ENCODE measurements around the gene RELT. TPM values are rescaled to one million over a fixed set of nuclear protein-coding genes. Genes with fewer than 3 reads are reported as not detected.
A peak's percentile ranks its signal among the peaks of the same experiment; 100 is the strongest.

The RELT gene
- total and polyA plus RNA-seq, 2 donors (not counting 1 experiment from before 2014, with no cell fraction given): 0.33 to 0.70 TPM

DNA sequence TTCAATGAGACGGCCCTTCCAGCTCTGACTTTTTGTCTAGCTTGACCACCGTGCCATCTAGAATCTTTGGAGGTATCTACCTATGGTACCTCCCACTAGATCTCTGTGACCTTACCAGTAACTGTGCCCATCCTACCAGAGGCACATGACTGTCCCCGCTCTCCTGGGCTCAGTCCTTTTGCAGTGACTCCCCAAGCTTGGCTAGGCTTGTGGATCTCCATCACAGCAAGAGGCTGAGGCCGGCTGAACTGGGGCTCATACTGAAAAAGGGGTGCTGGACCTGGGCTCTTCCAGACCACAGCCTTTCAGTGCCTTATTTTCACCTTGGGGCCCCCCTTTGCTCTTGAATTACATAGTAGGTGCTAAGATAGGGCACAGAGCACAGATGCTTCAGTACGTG is 27.3 kb downstream of the RELT start:
- Histone ChIP-seq H3K4me2 (ENCODE audit: extremely low read depth, insufficient read depth, low read length) (no peak overlapping the region), H4K20me1 (ENCODE audit: control insufficient read depth, extremely low read depth, insufficient read depth, low read length) (no peaks in the 10 kb centered on the region), H3K4me1 (ENCODE audit: control insufficient read depth, extremely low read depth, insufficient read depth, low read length) (no peaks in the 10 kb centered on the region), H3K27ac (ENCODE audit: insufficient read depth, low read length) (no peak overlapping the region), H3K4me3 (replicated peaks in 1 of 4; ENCODE audit: control extremely low read depth in 1 of 4, insufficient read depth in 1 of 4, low read depth in 3 of 4, low read length in 4 of 4) (no peak overlapping the region), H3K36me3 (ENCODE audit: control insufficient read depth, insufficient read depth, low read length) (peaks cover 4% of the 10 kb centered on the region), H3K9me3 (ENCODE audit: control insufficient read depth, insufficient read depth, low read depth, low read length) (no peaks in the 10 kb centered on the region), H3K9ac (ENCODE audit: insufficient read depth, low read length) (no peak overlapping the region), H2AFZ (ENCODE audit: low read length) (no peak overlapping the region), H3K27me3 (ENCODE audit: control insufficient read depth, insufficient read depth, low read length) (no peaks in the 10 kb centered on the region), H3K79me2 (ENCODE audit: control insufficient read depth, insufficient read depth, low read length) (no peaks in the 10 kb centered on the region)
- TF ChIP-seq, protein P1, sequence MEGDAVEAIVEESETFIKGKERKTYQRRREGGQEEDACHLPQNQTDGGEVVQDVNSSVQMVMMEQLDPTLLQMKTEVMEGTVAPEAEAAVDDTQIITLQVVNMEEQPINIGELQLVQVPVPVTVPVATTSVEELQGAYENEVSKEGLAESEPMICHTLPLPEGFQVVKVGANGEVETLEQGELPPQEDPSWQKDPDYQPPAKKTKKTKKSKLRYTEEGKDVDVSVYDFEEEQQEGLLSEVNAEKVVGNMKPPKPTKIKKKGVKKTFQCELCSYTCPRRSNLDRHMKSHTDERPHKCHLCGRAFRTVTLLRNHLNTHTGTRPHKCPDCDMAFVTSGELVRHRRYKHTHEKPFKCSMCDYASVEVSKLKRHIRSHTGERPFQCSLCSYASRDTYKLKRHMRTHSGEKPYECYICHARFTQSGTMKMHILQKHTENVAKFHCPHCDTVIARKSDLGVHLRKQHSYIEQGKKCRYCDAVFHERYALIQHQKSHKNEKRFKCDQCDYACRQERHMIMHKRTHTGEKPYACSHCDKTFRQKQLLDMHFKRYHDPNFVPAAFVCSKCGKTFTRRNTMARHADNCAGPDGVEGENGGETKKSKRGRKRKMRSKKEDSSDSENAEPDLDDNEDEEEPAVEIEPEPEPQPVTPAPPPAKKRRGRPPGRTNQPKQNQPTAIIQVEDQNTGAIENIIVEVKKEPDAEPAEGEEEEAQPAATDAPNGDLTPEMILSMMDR (conservative IDR thresholded peaks at IDR 0.05 in 1 of 2, IDR thresholded peaks at IDR 0.05 in 1 of 2; ENCODE audit: low read depth in 1 of 2, low read length in 2 of 2): no peak
- TF ChIP-seq EZH2 (IDR thresholded peaks at IDR 0.05; ENCODE audit: low read length, missing control alignments): no peak
- DNase-seq (ENCODE audit: low read depth in 2 of 2): no peak

DNA sequence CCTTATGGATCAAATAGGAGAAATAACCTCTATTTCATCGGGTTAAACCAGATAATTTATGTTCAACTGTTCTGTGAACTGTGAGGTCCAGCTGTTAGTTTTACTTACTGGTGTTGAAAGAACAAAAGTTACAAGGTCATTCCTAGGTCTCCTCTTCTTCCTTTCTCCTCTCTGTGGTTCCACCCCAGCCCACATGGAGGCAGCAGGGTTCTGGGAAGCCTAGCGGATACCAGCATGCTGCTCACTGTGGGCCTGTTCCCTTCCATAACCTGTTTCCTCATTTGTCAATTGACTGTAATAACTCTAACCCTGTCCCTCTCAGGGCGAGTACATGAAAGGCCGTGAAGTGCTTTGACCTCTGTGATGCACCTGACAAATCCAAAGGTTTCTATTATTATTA is 27.8 kb downstream of the RELT start:
- no peak overlapping the region for H3K4me2 ChIP-seq (ENCODE audit: extremely low read depth, insufficient read depth, low read length)
- TF ChIP-seq, protein P1 (conservative IDR thresholded peaks at IDR 0.05 in 1 of 2, IDR thresholded peaks at IDR 0.05 in 1 of 2; ENCODE audit: low read depth in 1 of 2, low read length in 2 of 2): peak; percentile 52 to 89
- no peak for TF ChIP-seq EZH2 (IDR thresholded peaks at IDR 0.05; ENCODE audit: low read length, missing control alignments)
- no peak overlapping the region for H2AFZ ChIP-seq (ENCODE audit: low read length)
- no peak overlapping the region for H3K27ac ChIP-seq (ENCODE audit: insufficient read depth, low read length)
- no peaks in the 10 kb centered on the region for H4K20me1 ChIP-seq (ENCODE audit: control insufficient read depth, extremely low read depth, insufficient read depth, low read length)
- DNase-seq (ENCODE audit: low read depth in 2 of 2): peak in 1 of 2 donors; percentile 44
- no peaks in the 10 kb centered on the region for H3K9me3 ChIP-seq (ENCODE audit: control insufficient read depth, insufficient read depth, low read depth, low read length)
- H3K79me2 ChIP-seq (ENCODE audit: control insufficient read depth, insufficient read depth, low read length): no peaks in the 10 kb centered on the region
- no peaks in the 10 kb centered on the region for H3K4me1 ChIP-seq (ENCODE audit: control insufficient read depth, extremely low read depth, insufficient read depth, low read length)
- no peak overlapping the region for H3K9ac ChIP-seq (ENCODE audit: insufficient read depth, low read length)
- H3K36me3 ChIP-seq (ENCODE audit: control insufficient read depth, insufficient read depth, low read length): peaks cover 4% of the 10 kb centered on the region
- no peaks in the 10 kb centered on the region for H3K27me3 ChIP-seq (ENCODE audit: control insufficient read depth, insufficient read depth, low read length)
- H3K4me3 ChIP-seq (replicated peaks in 1 of 4; ENCODE audit: control extremely low read depth in 1 of 4, insufficient read depth in 1 of 4, low read depth in 3 of 4, low read length in 4 of 4): no peak overlapping the region

DNA sequence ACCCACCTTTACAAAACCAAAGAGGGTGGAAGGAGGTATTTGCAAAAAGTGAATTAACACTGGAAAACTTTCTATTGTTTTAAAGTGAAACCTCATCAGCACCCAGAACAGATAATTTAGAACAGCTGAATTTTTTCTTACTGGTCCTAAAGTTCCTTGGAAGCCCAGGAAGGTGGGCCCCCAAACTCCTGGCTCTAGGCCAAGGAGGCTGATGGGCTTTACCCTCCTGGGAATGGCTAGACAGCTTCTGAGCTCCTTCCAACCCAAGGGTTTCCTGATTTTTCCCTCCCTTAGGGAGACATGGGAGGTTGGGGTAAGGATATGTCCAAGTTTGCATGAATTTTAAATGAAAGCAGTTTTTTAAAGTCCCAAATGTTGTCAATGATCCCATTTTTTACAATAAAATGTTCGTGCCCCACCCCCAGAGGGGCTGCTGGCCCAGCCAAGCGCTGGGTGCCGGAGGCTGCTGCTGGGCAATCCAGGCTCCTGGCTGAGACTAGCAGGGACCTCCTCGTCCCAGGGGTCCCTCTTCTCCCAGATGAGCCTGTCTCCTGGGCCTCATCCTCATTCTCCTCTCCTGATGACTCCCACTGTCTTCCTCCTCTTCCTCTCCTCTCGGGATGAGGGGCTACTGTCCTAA is 28.4 kb downstream of the RELT start:
- Histone ChIP-seq H4K20me1 (ENCODE audit: control insufficient read depth, extremely low read depth, insufficient read depth, low read length) (no peaks in the 10 kb centered on the region), H3K4me3 (replicated peaks in 1 of 4; ENCODE audit: control extremely low read depth in 1 of 4, insufficient read depth in 1 of 4, low read depth in 3 of 4, low read length in 4 of 4) (no peak overlapping the region), H3K9me3 (ENCODE audit: control insufficient read depth, insufficient read depth, low read depth, low read length) (no peaks in the 10 kb centered on the region), H3K9ac (ENCODE audit: insufficient read depth, low read length) (no peak overlapping the region), H3K4me1 (ENCODE audit: control insufficient read depth, extremely low read depth, insufficient read depth, low read length) (no peaks in the 10 kb centered on the region), H3K27ac (ENCODE audit: insufficient read depth, low read length) (no peak overlapping the region), H3K4me2 (ENCODE audit: extremely low read depth, insufficient read depth, low read length) (no peak overlapping the region), H3K27me3 (ENCODE audit: control insufficient read depth, insufficient read depth, low read length) (no peaks in the 10 kb centered on the region), H3K36me3 (ENCODE audit: control insufficient read depth, insufficient read depth, low read length) (peaks cover 8% of the 10 kb centered on the region), H3K79me2 (ENCODE audit: control insufficient read depth, insufficient read depth, low read length) (no peaks in the 10 kb centered on the region), H2AFZ (ENCODE audit: low read length) (no peak overlapping the region)
- DNase-seq (ENCODE audit: low read depth in 2 of 2): no peak
- TF ChIP-seq, protein P1 (conservative IDR thresholded peaks at IDR 0.05 in 1 of 2, IDR thresholded peaks at IDR 0.05 in 1 of 2; ENCODE audit: low read depth in 1 of 2, low read length in 2 of 2): no peak
- TF ChIP-seq EZH2 (IDR thresholded peaks at IDR 0.05; ENCODE audit: low read length, missing control alignments): no peak
